Measurements from ENCODE around the gene DNAH2.

DNAH2 gene

DNA sequence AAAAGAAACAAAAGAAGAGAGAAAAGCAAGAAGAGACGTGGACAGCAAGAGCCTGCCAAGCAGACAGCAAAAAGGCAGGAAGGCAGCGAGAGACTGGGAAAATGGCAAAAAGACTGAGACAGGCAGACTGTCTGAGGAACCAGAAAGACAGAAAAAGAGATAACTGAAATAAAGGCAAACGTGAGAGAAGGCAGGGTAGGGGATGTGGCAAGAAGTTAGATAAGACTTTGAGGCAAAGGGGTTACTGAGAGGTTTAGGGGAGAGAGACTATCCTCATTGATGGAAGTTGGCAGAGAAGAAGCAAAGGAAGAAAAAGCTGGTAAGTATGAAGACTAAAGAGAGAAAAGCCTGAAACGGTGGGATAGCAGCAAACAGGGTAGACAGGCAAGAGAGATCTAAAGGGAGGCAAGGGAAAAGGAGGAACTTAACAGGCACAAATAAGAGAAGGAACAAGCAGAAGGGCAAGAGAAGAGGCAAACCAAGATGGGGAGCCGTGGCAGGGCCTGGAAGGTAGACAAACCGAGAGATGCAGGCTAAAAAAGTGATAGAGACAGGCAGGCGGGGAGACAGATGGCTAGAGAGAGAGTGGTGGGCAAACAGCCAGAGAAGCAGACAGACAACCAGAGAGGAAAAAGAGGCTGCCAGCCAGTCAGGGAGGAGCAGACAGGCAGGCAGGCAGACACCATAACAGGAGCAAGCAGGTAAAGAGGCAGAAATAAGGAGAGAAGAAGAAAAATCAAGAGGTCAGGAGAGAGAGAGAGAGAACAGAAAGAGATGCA is 163.9 kb downstream of the DNAH2 start:
- TF ChIP-seq, protein P1, sequence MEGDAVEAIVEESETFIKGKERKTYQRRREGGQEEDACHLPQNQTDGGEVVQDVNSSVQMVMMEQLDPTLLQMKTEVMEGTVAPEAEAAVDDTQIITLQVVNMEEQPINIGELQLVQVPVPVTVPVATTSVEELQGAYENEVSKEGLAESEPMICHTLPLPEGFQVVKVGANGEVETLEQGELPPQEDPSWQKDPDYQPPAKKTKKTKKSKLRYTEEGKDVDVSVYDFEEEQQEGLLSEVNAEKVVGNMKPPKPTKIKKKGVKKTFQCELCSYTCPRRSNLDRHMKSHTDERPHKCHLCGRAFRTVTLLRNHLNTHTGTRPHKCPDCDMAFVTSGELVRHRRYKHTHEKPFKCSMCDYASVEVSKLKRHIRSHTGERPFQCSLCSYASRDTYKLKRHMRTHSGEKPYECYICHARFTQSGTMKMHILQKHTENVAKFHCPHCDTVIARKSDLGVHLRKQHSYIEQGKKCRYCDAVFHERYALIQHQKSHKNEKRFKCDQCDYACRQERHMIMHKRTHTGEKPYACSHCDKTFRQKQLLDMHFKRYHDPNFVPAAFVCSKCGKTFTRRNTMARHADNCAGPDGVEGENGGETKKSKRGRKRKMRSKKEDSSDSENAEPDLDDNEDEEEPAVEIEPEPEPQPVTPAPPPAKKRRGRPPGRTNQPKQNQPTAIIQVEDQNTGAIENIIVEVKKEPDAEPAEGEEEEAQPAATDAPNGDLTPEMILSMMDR (conservative IDR thresholded peaks at IDR 0.05; ENCODE audit: control insufficient read depth, insufficient read depth, low read depth, low read length): no peak
- DNase-seq (ENCODE audit: low read depth): no peak
- H3K4me3 ChIP-seq (ENCODE audit: control insufficient read depth, low read depth, low read length): no peak overlapping the region

- H3K4me3 ChIP-seq (ENCODE audit: control insufficient read depth, low read depth, low read length): no peak overlapping the region
- DNase-seq (ENCODE audit: low read depth): no peak
- TF ChIP-seq, protein P1 (conservative IDR thresholded peaks at IDR 0.05; ENCODE audit: control insufficient read depth, insufficient read depth, low read depth, low read length): no peak
These were observed 164.5 kb downstream of the DNAH2 start for GRCh38 chr17:7882068-7882467.

- DNase-seq (ENCODE audit: low read depth): no peak
- TF ChIP-seq, protein P1 (conservative IDR thresholded peaks at IDR 0.05; ENCODE audit: control insufficient read depth, insufficient read depth, low read depth, low read length): no peak
- H3K4me3 ChIP-seq (ENCODE audit: control insufficient read depth, low read depth, low read length): peak overlapping the region; percentile 15
These were observed 165.1 kb downstream of the DNAH2 start for GRCh38 chr17:7882629-7883028.
